ENCODE data around the gene CACHD1.
"Not testable (repeated sequence)": the region's sequence is repeated elsewhere in the genome, so short reads cannot be mapped to it uniquely, and the experiment has no call there.

The CACHD1 gene

GRCh38 chr1:64715186-64715585, 245.3 kb downstream of the CACHD1 start:
- DNase-seq = no peak

GRCh38 chr1:64721135-64721534, 251.2 kb downstream of the CACHD1 start:
- DNase-seq = no peak

GRCh38 chr1:64721576-64722145, 251.7 kb downstream of the CACHD1 start:
- no peak for DNase-seq

- no peak for DNase-seq
Observed at GRCh38 chr1:64727861-64728260, 257.9 kb downstream of the CACHD1 start.

- no peak for DNase-seq
Observed at GRCh38 chr1:64733581-64734286, 263.8 kb downstream of the CACHD1 start.

GRCh38 chr1:64734287-64734652, 264.3 kb downstream of the CACHD1 start:
- no peak for DNase-seq

GRCh38 chr1:64740687-64741086, 270.8 kb downstream of the CACHD1 start:
- DNase-seq = not testable (repeated sequence)
